HL-60/S4 treated with retinoic acid at 250 ng/mL for 4 days and 3 days (cell line): ENCODE results near the gene ZNF557.

Source experiments
- in situ Hi-C: fragments of 300-500 bp; cut with MboI; formaldehyde crosslinking; loops from 2 replicates; pipeline ENCODE4 v1.7.0; 2022; ENCODE audit warnings: low sequenced_read_pairs

ZNF557 gene

GRCh38 chr19:7074705-7075282 is 5.3 kb downstream of the ZNF557 start:
- in situ Hi-C loops: no loop called here

GRCh38 chr19:7076151-7076550 is 6.6 kb downstream of the ZNF557 start:
- in situ Hi-C loops: no loop called here

- in situ Hi-C loops: no loop called here
These were observed 8.5 kb downstream of the ZNF557 start for GRCh38 chr19:7078008-7078407.

GRCh38 chr19:7083076-7083956 is 13.8 kb downstream of the ZNF557 start:
- in situ Hi-C loops: loop anchor here (10.0 kb wide), 1 partner anchor 79 kb away; no protein-coding TSS in a partner anchor

- in situ Hi-C loops: loop anchor here (10.0 kb wide), 1 partner anchor 84 kb away; no protein-coding TSS in a partner anchor
These were observed 19.5 kb downstream of the ZNF557 start for GRCh38 chr19:7088999-7089398.

- in situ Hi-C loops: no loop called here
These were observed 28.6 kb downstream of the ZNF557 start for GRCh38 chr19:7098096-7098495.

GRCh38 chr19:7098701-7099596 is 29.4 kb downstream of the ZNF557 start:
- in situ Hi-C loops: no loop called here

GRCh38 chr19:7099597-7099921 is 30.1 kb downstream of the ZNF557 start:
- in situ Hi-C loops: no loop called here

- in situ Hi-C loops: no loop called here
These were observed 32.2 kb downstream of the ZNF557 start for GRCh38 chr19:7101498-7102253.

GRCh38 chr19:7104747-7105447 is 35.4 kb downstream of the ZNF557 start:
- in situ Hi-C loops: no loop called here

- in situ Hi-C loops: no loop called here
These were observed 37.5 kb downstream of the ZNF557 start for GRCh38 chr19:7106711-7107657.

- in situ Hi-C loops: no loop called here
These were observed 40.3 kb downstream of the ZNF557 start for GRCh38 chr19:7109678-7110289.

- in situ Hi-C loops: no loop called here
These were observed 43.2 kb downstream of the ZNF557 start for GRCh38 chr19:7112675-7113074.

- in situ Hi-C loops: no loop called here
These were observed 43.7 kb downstream of the ZNF557 start for GRCh38 chr19:7113233-7113632.

GRCh38 chr19:7115721-7116120 is 46.2 kb downstream of the ZNF557 start:
- in situ Hi-C loops: no loop called here

GRCh38 chr19:7117248-7117647 is 47.7 kb downstream of the ZNF557 start:
- in situ Hi-C loops: no loop called here

- in situ Hi-C loops: no loop called here
These were observed 50.1 kb downstream of the ZNF557 start for GRCh38 chr19:7119582-7119981.

GRCh38 chr19:7120499-7120898 is 51.0 kb downstream of the ZNF557 start:
- in situ Hi-C loops: no loop called here

- in situ Hi-C loops: no loop called here
These were observed 53.2 kb downstream of the ZNF557 start for GRCh38 chr19:7122701-7123100.
